ENCODE results near the gene SPACA6.

- no peak for TF ChIP-seq POLR2AphosphoS5 (IDR thresholded peaks at IDR 0.05; ENCODE audit: low read depth, low read length)
- no peak for TF ChIP-seq POLR2A (IDR thresholded peaks at IDR 0.05; ENCODE audit: low read depth, low read length)
Measured at GRCh38 chr19:51729781-51730180, 36.7 kb downstream of the SPACA6 start.

All from GM12892 (cell line).